Loucy (cell line): ENCODE data around the gene IPO5.
"Not testable (repeated sequence)": the region's sequence is repeated elsewhere in the genome, so short reads cannot be mapped to it uniquely, and the experiment has no call there.

ENCODE experiments used
- H2AFZ ChIP-seq: fragments of 200-600 bp; sonication (generic); 2 replicates; pipeline ENCODE4 v1.6.0; 2016; ENCODE audit warnings: antibody characterized with exemption, mild to moderate bottlenecking, low read length, moderate library complexity
- H3F3A ChIP-seq: fragments of 200-600 bp; 2 replicates; pipeline ENCODE4 v1.6.0; 2016; ENCODE audit warnings: antibody characterized with exemption, low read depth, mild to moderate bottlenecking
- H3K27me3 ChIP-seq: fragments of 200-600 bp; sonication (generic); 2 replicates; pipeline ENCODE4 v1.6.1; 2014; ENCODE audit warnings: low read length, mild to moderate bottlenecking; ENCODE audit not compliant: insufficient read depth, poor library complexity, severe bottlenecking
- H3K36me3 ChIP-seq: fragments of 200-600 bp; sonication (generic); 2 replicates; pipeline ENCODE4 v1.6.1; 2016; ENCODE audit warnings: low read length; ENCODE audit not compliant: insufficient read depth
- H3K4me1 ChIP-seq: fragments of 200-600 bp; sonication (generic); 2 replicates; pipeline ENCODE4 v1.5.1; 2014; ENCODE audit warnings: low read length, mild to moderate bottlenecking; ENCODE audit not compliant: insufficient read depth, poor library complexity, severe bottlenecking
- H3K4me2 ChIP-seq: fragments of 200-600 bp; sonication (generic); 2 replicates; pipeline ENCODE4 v1.6.0; 2014; ENCODE audit warnings: antibody characterized with exemption, low read length, low read depth, mild to moderate bottlenecking; ENCODE audit not compliant: poor library complexity, severe bottlenecking
- H3K4me3 ChIP-seq: fragments of 200-600 bp; sonication (generic); 2 replicates; pipeline ENCODE4 v1.5.1; 2014; ENCODE audit warnings: low read length, mild to moderate bottlenecking, mixed read lengths; ENCODE audit not compliant: poor library complexity, severe bottlenecking
- H3K79me2 ChIP-seq: fragments of 200-600 bp; sonication (generic); 2 replicates; pipeline ENCODE4 v1.6.1; 2014; ENCODE audit warnings: low read length; ENCODE audit not compliant: insufficient read depth
- H3K9ac ChIP-seq: fragments of 200-600 bp; sonication (generic); 2 replicates; pipeline ENCODE4 v1.6.0; 2014; ENCODE audit warnings: mild to moderate bottlenecking, low read depth, low read length, moderate library complexity; ENCODE audit not compliant: poor library complexity, severe bottlenecking
- H3K9me2 ChIP-seq: fragments of 200-600 bp; sonication (generic); replicated peaks from 2 replicates; pipeline ENCODE4 v1.6.1; 2016; ENCODE audit warnings: low read depth, low read length, mixed read lengths
- H3K9me3 ChIP-seq: fragments of 200-600 bp; sonication (generic); 2 replicates; pipeline ENCODE4 v1.6.1; 2014; ENCODE audit warnings: mild to moderate bottlenecking, antibody characterized with exemption, low read length, low read depth; ENCODE audit not compliant: insufficient read depth
- H4K20me1 ChIP-seq: fragments of 200-600 bp; sonication (generic); 2 replicates; pipeline ENCODE4 v1.6.0; 2014; ENCODE audit warnings: antibody characterized with exemption, low read length, mild to moderate bottlenecking; ENCODE audit not compliant: insufficient read depth, poor library complexity, severe bottlenecking
- EZH2phosphoT487 ChIP-seq: fragments of 200-600 bp; IDR thresholded peaks from 2 replicates; pipeline ENCODE4 v1.6.1; 2018; ENCODE audit warnings: antibody characterized with exemption, mild to moderate bottlenecking, moderate library complexity, borderline replicate concordance
- TF ChIP-seq, protein P1 (sequence below): fragments of 200-600 bp; sonication (generic); conservative IDR thresholded peaks from 2 replicates; pipeline ENCODE4 v1.5.1; 2014; ENCODE audit warnings: mild to moderate bottlenecking, antibody characterized with exemption, low read length

IPO5 gene

DNA sequence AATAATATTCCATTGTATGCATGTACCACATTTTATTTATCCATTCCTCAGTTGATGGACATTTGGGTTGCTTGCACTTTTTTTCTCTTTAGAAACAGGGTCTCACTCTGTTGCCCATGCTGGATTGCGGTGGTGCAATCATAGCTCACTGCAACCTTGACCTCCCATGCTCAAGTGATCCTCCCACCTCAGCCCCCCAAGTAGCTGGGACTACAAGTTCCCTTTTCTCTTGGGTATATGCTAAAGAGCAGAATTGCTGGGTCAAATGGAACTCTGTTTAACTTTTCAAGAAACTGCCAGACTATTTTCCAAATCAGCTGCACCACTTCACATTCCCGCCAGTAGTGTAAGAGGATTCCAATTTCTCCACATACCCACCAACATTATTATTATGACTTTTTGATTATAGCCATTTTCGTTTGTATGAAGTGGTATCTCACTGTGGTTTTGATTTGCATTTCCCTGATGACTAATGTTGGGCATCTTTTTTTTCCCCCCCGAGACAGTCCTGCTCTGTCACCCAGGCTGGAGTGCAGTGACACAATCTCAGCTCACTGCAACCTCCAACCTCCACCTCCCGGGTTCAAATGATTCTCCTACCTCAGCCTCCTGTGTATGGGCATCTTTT, 7.6 kb upstream of the IPO5 start:
- Histone ChIP-seq H3K4me3 (no peak overlapping the region), H3K4me1 (no peaks in the 10 kb centered on the region), H3K36me3 (no peaks in the 10 kb centered on the region), H3K4me2 (no peak overlapping the region), H3K79me2 (no peaks in the 10 kb centered on the region), H3K27me3 (no peaks in the 10 kb centered on the region), H3K9me3 (no peaks in the 10 kb centered on the region), H2AFZ (no peak overlapping the region), H3K9me2 (no peaks in the 10 kb centered on the region), H3F3A (no peaks in the 10 kb centered on the region), H3K9ac (no peak overlapping the region), H4K20me1 (no peaks in the 10 kb centered on the region)
- TF ChIP-seq, protein P1, sequence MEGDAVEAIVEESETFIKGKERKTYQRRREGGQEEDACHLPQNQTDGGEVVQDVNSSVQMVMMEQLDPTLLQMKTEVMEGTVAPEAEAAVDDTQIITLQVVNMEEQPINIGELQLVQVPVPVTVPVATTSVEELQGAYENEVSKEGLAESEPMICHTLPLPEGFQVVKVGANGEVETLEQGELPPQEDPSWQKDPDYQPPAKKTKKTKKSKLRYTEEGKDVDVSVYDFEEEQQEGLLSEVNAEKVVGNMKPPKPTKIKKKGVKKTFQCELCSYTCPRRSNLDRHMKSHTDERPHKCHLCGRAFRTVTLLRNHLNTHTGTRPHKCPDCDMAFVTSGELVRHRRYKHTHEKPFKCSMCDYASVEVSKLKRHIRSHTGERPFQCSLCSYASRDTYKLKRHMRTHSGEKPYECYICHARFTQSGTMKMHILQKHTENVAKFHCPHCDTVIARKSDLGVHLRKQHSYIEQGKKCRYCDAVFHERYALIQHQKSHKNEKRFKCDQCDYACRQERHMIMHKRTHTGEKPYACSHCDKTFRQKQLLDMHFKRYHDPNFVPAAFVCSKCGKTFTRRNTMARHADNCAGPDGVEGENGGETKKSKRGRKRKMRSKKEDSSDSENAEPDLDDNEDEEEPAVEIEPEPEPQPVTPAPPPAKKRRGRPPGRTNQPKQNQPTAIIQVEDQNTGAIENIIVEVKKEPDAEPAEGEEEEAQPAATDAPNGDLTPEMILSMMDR, result no peak
- TF ChIP-seq EZH2phosphoT487, result no peak

DNA sequence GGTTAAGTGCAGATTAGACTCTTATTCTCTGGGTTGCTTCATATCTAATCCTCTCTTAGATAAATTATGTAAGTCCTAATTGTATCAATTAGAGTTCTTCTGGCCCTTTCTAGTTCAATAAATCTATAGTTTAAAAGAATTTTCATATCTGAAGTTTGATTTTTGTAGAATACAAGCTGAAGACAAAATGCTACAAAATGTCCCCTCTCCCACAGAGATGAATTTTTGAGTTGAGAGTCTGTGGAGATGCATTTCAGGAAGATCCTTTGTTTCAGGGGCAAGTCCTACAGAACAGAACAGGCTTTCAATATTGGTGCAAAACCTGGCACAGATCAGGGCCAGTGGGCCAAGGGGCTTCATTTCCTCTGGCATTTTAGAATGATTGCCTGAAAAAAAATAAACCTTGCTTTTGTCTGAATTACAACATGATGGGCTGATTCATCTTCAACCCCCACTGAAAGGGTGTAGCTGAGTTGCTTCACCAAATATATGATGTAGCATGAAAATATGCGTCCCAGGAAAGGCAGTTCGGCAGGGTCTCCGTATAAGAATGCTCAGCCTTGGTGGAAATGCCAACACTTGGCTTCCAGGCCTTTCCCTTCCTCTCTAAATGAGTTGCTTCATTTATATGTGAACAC, 6.4 kb upstream of the IPO5 start:
- no peaks in the 10 kb centered on the region for H3F3A ChIP-seq
- no peaks in the 10 kb centered on the region for H3K79me2 ChIP-seq
- no peak overlapping the region for H3K9ac ChIP-seq
- no peak overlapping the region for H2AFZ ChIP-seq
- no peaks in the 10 kb centered on the region for H3K4me1 ChIP-seq
- no peak for TF ChIP-seq EZH2phosphoT487
- TF ChIP-seq, protein P1, result no peak
- H3K4me3 ChIP-seq, result no peak overlapping the region
- no peaks in the 10 kb centered on the region for H3K9me2 ChIP-seq
- H3K9me3 ChIP-seq, result no peaks in the 10 kb centered on the region
- no peak overlapping the region for H3K4me2 ChIP-seq
- no peaks in the 10 kb centered on the region for H3K36me3 ChIP-seq
- no peaks in the 10 kb centered on the region for H4K20me1 ChIP-seq
- H3K27me3 ChIP-seq, result no peaks in the 10 kb centered on the region

DNA sequence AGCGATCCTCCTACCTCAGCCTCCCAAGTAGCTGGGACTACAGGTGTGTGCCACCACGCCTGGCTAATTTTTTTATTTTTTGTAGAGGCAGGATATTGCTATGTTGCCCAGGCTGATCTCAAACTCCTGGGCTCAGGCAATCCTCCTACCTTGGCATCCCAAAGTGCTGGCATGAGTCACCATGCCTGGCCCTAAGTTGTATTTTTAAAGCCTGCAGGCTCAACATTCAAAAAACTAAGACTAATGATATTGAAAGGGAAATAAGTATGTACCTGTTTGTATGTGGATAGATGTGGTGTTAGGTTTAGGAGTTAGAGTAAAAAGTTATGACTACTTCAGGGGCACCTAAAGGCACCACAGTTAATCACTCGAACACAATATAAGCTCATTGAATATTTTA, 5.4 kb upstream of the IPO5 start:
- Histone ChIP-seq H3K79me2 (no peaks in the 10 kb centered on the region), H3K36me3 (no peaks in the 10 kb centered on the region), H3K9me3 (no peaks in the 10 kb centered on the region), H3K4me3 (no peak overlapping the region), H2AFZ (no peak overlapping the region), H3K27me3 (no peaks in the 10 kb centered on the region), H3K4me1 (no peaks in the 10 kb centered on the region), H3K4me2 (no peak overlapping the region), H4K20me1 (no peaks in the 10 kb centered on the region), H3K9ac (no peak overlapping the region), H3K9me2 (no peaks in the 10 kb centered on the region), H3F3A (no peaks in the 10 kb centered on the region)
- TF ChIP-seq, protein P1, result no peak
- TF ChIP-seq EZH2phosphoT487, result no peak

DNA sequence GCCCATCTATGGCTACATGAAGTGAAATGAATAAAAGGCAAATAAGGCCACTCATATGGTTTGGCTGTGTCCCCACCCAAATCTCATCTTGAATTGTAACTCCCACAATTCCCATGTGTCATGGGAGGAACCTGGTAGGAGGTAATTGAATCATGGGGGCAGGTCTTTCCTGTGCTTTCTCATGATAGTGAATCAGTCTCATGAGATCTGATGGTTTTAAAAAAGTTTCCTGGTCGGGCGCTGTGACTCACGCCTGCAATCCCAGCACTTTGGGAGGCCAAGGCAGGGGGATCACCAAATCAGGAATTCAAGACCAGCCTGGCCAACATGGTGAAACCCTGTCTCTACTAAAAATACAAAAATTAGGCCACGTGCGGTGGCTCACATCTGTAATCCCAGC, 4.2 kb upstream of the IPO5 start:
- H3K9me3 ChIP-seq, H3K4me1 ChIP-seq, H3K79me2 ChIP-seq, H3K36me3 ChIP-seq, H2AFZ ChIP-seq, H3K9ac ChIP-seq, H3K9me2 ChIP-seq, H4K20me1 ChIP-seq, H3K4me3 ChIP-seq, H3F3A ChIP-seq, H3K27me3 ChIP-seq, H3K4me2 ChIP-seq: not testable (repeated sequence)
